HG02938 (cell line): ENCODE data around the gene DPP6.

Experiments
- ATAC-seq: cut with Tn5 transposase; IDR thresholded peaks from one replicate; pipeline ENCODE4 v1.9.1; 2021; ENCODE audit warnings: mild to moderate bottlenecking, moderate library complexity; ENCODE audit not compliant: unreplicated experiment

DPP6 gene

DNA sequence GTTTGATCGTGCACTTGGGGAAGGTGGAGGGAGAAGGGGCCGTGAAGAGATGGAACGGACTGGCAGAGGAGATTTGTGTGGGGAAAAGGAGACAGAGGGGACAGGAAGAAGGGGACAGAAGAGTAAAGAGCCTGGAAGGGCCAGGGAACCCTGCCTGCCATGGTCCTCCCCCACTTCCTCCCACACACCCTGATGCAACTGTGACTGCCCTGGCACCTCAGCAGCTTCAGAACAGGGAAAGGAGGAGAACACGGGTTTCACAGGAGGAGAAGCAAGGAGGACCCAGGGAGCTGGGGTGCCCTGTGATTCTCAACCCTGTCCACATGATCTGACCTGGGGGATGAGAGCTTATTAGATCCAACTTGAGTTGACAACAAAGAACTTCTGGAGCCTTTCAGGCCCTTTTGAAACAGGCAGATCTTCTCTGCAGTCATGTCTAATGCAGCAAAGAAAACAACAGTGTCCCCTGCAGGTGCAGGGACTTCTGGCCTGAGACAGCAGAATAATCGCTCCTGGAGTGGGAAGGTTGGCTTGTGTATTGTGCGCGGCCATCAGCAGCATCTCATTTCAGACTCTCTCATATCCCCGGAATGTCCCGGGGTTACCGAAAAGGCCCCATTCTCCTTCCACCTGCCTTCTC, 529.2 kb downstream of the DPP6 start:
- no peak for ATAC-seq

DNA sequence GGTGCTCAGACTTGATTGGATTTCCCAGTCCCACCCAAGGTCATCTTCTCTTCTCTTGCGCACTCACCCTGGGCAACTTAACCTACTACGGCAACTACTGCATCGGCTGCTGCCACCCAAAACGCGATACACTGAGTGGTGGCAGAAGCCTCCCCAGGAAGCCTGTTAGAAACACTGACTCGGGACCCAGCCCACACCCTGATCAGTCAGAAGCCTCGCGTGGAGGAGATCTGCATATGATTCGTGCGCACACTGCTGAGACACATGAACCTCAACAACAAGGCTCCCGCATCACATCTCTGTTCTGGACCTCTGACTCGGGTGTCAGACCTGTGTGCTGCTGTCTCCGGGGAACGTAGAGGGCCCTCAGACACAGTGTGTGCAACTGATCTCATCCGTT, 531.3 kb downstream of the DPP6 start:
- no peak for ATAC-seq

DNA sequence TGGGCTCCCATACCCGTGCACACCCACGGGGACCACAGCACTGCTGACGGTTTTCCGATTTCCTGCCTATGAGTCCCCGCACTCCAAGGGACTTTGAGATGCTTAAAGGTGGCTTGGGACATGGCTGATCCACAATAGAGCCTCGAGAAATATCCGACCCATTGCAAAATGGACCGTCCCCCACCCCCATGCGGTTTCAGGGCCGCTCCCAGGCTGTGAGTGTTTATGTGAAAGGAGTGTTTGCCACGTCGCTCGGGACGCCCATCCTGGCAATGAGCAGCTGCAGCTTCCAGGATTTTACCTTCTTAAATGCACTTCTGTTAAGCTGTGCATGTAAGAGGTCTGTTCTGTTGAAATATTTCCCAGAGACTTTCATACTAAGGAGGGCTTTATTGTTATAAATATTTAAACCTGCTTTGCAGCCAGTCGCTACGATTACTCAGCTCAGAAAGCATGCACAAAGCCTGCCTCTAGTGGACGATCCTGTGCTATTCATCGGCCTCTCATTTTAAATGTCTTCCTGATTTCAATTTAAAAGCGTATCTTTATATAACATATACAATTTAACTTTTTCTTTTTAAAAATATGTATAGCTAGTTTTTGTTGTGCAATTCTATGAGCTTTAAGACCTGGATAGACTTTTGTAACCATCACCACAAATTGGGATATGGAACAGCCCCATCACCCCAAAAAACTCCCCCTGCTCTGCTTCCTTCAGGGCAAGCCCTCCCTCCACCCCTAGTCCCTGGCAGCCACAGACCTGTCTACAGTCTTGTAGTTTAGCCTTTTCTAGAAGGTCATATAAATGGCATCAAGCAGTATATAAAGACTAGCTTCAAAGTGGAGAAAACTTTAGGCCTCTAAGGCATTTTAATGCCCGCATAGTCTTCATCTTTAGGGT, 532.4 kb downstream of the DPP6 start:
- no peak for ATAC-seq

DNA sequence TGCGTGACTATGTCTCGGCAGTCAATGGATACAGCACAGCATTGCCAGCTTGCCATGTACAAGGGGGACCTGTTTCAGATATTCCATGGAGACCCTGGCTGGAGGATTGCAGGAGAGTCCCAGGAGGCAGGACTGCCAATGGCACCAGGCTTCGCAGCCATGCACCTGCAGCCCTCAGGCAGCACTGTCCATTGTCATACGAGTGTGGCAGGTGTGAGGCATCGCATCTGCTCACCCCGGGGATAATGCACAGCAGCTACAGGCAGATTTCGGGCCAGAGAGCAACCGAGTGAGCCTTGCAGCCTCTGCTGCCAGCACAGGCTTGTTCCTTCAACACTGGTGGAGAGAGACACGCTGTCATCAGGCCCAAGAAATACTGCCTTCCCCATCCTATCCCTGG, 535.6 kb downstream of the DPP6 start:
- no peak for ATAC-seq

DNA sequence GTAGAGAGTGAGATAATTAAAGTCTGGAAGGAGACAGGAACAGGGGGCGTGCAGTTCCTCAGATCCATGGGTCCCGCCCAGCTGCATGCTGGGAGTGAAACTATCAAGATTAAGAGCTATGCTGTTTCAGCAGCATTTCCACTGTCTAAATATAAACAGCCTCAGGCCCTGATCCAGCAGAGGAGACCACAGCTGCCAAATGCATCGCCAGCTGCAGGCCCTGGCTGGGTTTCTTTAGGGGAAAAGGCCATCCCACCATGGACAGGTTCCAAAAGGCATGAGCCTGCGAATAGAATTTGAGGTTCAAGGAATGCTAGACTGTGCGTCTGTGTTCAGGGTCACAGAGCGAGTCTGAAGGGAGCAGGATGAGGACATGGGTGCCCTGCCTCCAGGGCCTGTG, 539.3 kb downstream of the DPP6 start:
- ATAC-seq, result no peak

DNA sequence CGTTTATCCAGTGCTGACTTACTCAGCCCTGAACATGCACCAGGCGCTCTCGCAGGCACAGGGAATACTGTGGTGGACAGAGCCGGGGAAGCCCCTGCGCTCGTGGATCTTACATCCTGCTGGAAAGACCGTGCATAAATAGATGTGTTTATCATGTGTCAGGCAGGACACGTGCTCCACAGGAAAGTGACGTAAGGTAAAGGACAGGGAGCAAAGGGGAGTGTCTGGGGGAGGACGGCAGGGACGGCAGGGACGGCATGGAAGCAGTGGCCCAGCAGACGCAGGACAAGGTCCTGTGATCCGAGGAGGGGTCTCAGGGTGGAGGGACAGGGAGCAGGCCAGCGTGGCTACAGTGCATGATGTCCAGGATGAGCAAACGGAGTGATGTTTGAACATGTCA, 540.2 kb downstream of the DPP6 start:
- ATAC-seq, result no peak

DNA sequence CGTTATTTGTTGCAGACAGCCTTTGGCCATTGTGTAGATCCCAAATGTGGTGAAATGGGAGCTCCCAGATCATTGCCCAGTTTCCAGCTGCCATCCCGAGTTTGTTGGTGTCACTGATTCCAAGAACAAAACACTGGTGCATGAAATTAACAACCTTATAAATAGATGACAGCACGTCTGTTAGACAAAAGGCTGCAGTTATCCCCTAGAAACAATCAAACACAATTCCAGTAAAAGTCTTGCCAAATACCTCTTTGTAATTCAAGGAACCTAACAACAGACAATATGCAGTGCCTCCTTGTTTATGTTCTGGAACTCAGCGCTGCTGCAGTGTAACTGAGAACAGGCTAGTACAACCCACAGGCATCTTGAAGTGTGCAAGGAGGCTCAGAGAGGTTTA, 546.2 kb downstream of the DPP6 start:
- no peak for ATAC-seq

DNA sequence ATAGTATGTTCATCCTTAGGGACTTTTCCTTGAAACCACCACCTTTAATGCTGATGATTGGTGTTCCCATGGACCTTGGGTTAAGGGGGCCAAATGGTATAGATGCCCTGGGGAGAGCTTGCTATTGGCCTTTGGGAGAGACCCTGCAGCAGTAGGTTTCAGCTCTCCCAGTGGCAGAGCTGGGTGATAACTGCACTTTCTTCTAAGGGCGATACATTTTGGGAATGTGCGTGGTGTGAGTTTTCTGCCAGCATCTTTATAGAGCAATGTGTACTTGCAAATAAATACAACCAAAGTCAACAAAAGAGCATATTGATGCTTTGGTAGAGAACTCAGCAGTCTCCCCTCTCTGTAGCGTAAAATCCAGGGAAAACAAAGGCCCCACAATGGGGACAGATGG, 546.7 kb downstream of the DPP6 start:
- ATAC-seq, result no peak

DNA sequence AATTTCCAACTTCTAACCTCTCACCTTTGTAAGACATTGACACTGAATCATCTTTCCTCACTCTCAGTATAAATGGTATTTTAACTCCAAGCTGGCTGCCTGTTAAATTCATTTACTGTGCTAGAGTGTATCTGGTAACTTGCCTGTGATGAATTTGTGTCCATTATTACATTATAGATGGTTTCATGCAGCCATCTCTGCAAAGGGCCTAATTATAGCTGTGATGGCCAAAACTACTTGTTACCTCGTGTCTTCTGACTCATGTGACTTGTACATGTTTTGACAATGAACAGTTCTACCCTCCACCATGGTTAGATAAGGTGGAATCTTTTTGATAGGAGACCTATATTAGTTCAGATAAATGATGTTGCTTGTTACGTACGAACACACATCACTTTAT, 558.7 kb downstream of the DPP6 start:
- ATAC-seq, result no peak

DNA sequence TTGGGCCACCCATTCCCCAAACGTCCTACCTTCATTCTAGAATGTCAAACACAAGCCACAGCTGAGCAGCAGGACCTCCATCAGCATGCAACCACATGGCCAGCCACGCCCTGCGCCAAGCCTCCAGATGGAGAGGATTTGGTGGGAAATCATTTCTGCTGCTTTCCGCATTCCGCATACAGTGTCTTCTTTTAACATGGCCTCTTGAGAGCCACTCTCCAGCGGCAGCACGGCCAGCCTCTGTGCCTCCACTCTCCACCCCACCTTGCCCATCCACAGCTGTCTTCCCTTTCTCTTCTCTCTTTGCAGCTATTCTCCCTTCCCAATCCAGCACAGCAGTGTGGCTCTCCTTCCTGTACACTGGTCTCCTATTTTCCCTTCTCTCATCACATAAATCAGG, 561.6 kb downstream of the DPP6 start:
- no peak for ATAC-seq

DNA sequence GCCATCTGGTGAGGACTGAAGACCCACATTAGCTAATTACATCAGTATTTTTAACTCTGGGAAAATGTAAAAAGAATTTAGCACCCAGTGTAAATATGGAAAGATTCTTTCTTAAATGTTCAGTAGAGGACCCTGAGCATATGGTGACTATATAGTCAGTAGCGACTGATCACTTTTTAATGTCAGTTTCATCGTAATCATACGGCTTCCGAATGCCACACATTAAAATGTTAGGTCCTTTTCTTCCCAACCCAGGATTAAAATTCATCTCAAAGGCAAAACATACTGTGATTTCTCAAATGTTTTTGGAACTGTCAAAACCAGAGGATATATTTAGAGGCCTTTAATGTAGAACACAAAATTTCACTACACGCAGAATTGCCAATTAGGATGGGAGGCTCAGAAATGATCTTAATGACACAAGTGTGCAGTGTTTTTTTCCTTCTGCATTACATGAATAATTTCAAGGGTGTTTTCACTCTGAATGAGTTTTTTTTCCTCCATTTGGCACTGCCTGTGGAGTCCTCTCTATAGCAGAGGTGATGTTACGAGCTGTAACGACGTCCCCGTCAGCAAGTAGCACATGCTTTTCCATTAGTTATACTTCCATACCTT, 568.0 kb downstream of the DPP6 start:
- ATAC-seq, result no peak

DNA sequence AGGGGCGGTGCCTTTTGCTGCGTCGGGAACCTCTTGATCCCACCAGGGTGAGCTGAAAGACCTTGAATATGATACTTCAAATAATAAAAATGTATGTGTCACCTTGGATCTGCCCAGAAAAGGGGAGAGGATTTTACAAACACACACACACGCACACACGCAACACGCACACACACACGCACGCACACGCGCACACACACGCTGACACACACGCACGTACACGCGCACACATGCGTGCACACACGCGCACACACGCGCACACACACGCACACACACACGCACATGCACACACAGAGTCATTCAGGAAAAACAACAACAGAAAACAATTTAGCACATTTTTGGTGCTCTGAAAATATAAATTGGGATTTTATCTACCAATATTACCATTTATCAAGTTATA, 571.2 kb downstream of the DPP6 start:
- ATAC-seq, result no peak

DNA sequence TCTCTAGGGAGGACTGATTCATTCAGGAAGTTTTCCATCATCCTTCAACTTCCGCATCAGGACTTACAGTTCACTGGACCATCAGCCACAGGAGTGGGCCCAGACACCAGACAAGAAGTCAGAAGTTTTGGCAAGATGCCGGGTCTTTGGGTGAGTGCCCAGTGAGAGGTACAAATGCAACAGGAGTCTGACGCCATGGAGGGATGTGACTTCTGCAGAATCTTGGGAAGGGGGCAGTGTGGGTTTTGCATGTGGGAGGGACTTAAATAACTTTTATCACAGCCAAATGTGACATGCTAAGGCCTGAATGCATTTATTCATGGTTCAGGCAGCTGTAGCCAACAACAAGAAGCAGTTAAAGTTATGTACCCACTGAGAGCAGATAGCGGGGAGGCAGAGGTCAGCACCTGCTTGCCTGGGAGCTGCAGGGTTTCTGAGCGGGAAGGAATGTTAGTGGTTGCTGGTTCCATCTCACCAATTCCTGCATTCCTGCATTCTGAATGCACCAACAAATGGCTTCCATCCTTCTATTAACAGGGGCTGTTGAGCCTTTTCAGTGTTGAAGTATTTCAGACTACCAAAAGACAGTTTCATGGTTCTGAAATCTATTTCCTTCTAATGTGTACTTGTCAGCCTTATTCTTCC, 575.6 kb downstream of the DPP6 start:
- ATAC-seq, result no peak

DNA sequence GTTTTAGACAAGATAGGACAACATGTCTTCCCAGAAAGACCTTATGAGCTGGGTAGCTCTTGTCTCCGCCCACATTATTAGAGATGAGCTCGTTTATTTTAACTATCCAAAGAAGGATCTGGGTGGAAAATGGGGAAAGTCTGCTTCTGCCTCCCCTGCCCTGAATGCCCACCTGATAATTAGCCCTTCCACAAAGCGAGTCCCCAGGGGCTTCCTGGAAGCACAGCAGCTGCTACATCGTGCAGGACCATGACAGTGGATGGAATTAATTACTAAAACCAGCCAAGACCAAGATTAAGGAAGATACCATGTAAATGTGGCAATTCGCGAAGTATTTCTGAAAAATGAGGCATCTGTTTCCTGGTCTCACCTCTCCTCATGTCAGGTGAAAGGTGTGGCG, 576.4 kb downstream of the DPP6 start:
- no peak for ATAC-seq

DNA sequence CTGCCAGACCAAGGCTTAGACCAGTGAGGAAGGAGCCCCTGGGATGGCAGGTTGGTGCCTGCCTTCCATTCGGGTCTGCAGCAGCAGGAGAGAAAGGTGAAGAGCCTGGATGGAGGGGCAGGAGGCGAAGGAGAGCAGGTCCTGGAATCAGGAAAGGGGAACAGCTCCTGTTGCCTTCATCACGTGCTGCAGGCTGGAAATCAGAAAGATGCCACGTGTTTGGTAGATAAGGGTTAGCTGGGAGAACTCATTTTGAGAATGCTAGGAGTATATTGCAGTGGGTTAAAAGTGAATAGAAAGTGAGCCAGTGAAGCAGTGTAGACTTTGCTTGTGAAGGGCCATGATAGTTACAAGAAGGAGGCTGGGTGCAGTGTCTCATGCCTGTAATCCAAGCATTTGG, 579.0 kb downstream of the DPP6 start:
- no peak for ATAC-seq

DNA sequence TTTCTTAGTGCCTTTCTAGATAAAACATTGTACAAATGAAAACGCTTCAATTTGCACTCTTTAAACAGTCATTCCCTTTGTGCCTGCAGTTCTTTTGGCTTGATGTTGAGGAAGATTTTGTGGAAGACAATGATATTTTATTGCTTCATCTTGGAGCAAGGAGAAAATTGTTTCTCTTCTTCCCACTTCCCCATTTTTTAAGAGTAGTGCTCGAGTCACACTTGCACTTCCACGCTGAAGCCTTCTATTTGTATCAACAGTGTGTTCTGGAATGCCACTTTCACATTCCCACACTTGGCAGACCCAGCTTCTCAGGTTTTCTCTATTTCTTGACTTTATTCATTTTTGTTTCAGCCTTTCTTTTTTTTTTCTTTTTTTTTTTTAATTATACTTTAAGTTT, 581.4 kb downstream of the DPP6 start:
- ATAC-seq, result no peak

DNA sequence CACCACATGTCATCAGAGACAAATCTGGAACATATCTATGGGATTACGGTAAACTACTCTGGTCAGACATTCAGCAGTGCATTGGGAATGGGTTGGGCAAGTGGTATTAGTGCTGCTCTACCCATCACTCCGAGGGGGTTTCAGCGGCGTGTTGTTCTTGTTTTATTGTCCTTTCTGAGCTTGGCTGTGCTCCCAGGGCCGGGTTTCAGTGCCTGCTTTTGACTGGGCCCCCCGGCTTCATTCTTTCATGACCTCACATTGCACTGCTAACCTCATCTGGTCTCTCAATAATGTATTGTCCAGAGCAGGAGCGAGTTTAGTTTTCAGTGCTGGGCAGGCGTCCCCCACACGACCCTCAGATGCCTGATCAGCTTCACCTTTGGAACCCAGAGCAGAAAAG, 586.1 kb downstream of the DPP6 start:
- no peak for ATAC-seq

DNA sequence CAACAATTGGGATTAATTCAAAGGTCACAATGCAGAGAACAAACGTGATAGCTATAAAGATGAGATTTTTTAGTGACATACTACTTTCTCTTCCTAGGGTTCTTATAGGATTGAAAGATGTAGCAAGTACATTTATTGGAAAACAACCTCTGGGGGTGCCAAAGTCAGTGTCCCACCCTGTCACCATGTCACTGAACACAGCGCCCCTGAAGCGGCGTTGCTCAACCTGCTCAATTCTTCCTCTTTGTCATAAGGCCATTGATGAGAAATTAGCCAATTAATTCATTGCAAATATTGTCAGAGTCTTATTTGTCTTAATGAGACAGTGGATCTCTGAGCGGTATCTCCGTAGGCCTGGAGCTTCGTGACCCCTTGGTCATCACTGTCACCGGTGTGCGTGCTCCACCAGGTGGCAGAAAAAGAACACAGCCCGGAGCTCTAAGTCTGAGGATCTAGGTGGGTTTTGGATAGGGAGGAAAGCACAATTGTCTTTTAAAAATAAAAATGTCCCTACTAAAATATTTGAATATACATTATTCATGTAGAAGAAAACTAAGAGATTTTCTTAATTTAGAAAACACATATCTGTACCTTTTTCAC, 588.2 kb downstream of the DPP6 start:
- ATAC-seq, result no peak

DNA sequence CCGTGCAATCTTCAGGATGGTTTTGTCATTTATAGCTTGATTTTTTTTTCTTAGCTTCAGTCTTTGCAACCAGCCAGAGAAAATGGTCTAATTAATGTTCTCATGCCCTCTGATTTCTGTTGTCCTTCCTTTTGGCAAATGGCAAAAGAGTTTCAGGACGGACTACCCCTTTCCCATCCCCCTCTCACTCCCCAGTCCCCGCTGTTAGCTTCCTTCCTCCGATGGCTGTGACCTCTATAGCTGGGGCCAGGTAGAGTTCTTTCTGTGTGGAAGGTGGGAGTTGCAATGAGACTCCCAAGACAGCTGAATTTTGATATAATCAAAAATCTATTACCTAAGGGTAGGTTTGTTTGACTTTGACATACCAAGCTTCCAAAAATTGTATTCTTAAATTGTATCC, 588.7 kb downstream of the DPP6 start:
- ATAC-seq, result no peak

DNA sequence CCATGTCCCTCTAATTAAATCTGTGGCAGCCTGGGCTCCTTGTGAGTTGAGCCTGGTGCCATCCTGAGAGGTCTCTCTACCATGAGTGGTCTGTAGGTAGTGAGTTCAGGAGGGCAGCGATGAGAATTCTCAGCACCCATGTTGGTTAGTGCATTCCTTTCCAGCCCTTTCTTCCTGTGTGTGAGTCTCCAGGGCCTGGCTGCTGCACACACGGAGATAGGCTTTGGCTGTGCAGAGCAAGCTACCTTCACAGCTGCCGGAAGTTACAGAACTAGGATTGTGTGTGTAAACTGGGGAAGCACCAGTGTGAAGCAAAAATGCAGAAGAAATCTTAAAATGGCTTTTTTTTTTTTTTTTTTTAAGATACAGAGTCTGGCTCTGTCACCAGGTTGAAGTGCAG, 592.2 kb downstream of the DPP6 start:
- ATAC-seq, result no peak
